Measurements from ENCODE around the gene SEMA5A.

GRCh38 chr5:9343146-9343850 lies 202.6 kb downstream of the SEMA5A start:
- TF ChIP-seq, protein P1, sequence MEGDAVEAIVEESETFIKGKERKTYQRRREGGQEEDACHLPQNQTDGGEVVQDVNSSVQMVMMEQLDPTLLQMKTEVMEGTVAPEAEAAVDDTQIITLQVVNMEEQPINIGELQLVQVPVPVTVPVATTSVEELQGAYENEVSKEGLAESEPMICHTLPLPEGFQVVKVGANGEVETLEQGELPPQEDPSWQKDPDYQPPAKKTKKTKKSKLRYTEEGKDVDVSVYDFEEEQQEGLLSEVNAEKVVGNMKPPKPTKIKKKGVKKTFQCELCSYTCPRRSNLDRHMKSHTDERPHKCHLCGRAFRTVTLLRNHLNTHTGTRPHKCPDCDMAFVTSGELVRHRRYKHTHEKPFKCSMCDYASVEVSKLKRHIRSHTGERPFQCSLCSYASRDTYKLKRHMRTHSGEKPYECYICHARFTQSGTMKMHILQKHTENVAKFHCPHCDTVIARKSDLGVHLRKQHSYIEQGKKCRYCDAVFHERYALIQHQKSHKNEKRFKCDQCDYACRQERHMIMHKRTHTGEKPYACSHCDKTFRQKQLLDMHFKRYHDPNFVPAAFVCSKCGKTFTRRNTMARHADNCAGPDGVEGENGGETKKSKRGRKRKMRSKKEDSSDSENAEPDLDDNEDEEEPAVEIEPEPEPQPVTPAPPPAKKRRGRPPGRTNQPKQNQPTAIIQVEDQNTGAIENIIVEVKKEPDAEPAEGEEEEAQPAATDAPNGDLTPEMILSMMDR (IDR thresholded peaks at IDR 0.05): no peak
- TF ChIP-seq POLR2A (IDR thresholded peaks at IDR 0.05): no peak
